Naive thymus-derived CD8-positive, alpha-beta T cell (primary cell): ENCODE data around the gene CDH20. TPM values are rescaled to one million over a fixed set of nuclear protein-coding genes. Genes with fewer than 3 reads are reported as not detected.

Experiments
- ATAC-seq, 2 donors: fragments of 150-1000 bp; cut with Tn5 transposase in 1 of 2; sonication (Bioruptor Pico), chemical (Tn5 transposase) in 1 of 2; 1 replicate in 1 of 2; 2 replicates in 1 of 2; pipeline ENCODE4 v1.10.0; 2021; ENCODE audit warnings: mild to moderate bottlenecking in 2 of 2, moderate library complexity in 2 of 2
- POLR2A ChIA-PET: fragments of 350-600 bp; sonication (Branson Sonifier 250); formaldehyde crosslinking; loops from one replicate; lab custom pipeline; 2021; ENCODE audit warnings: antibody characterized with exemption; lab: Charles Lee
- DNase-seq, 10 donors: peaks; one replicate each; pipeline versions ENCODE4 v3.0.0 to v3.0.0-alpha.2; 2020 to 2022
- H3K27ac Mint-ChIP-seq, 10 donors: one replicate each; pipeline ENCODE4 v1.8.0; 2020 to 2022; ENCODE audit warnings: mild to moderate bottlenecking in 10 of 10, mixed read lengths in 10 of 10, moderate library complexity in 4 of 10, inconsistent platforms in 1 of 10
- H3K27me3 Mint-ChIP-seq, 5 donors: one replicate each; pipeline ENCODE4 v1.8.0; 2021 to 2022; ENCODE audit warnings: mixed read lengths in 5 of 5
- H3K36me3 Mint-ChIP-seq, 3 donors: one replicate each; pipeline ENCODE4 v1.8.0; 2020 to 2022; ENCODE audit warnings: mixed read lengths in 3 of 3, mild to moderate bottlenecking in 2 of 3, inconsistent platforms in 1 of 3
- H3K4me1 Mint-ChIP-seq, 4 donors: one replicate each; pipeline ENCODE4 v1.8.0; 2021 to 2022; ENCODE audit warnings: mixed read lengths in 4 of 4
- H3K4me3 Mint-ChIP-seq, 10 donors: one replicate each; pipeline ENCODE4 v1.8.0; 2020 to 2022; ENCODE audit warnings: mild to moderate bottlenecking in 10 of 10, mixed read lengths in 10 of 10, moderate library complexity in 6 of 10, inconsistent platforms in 1 of 10
- H3K9me3 Mint-ChIP-seq, 9 donors: one replicate each; pipeline ENCODE4 v1.8.0; 2020 to 2022; ENCODE audit warnings: mixed read lengths in 9 of 9, mild to moderate bottlenecking in 3 of 9, inconsistent platforms in 1 of 9, moderate library complexity in 1 of 9
- polyA plus RNA-seq, 3 donors: library from polyadenylated mRNA; unstranded; fragments of 300-500 nt; fragmentation: Illumina TruSeq; gene quantifications; one replicate each; pipeline ENCODE4 v1.2.3, GENCODE V29; 2021
- total RNA-seq, 8 experiments: library from RNA in 2 of 8; stranded (reverse) in 2 of 8; gene quantifications; one replicate each; pipeline ENCODE4 v1.2.3 and lab custom pipeline; 2021 to 2026

CDH20 gene
- total and polyA plus RNA-seq, 5 experiments from 2014 or later = 0.06 to 0.60 (median 0.21) TPM; not detected in 2

- H3K4me1 Mint-ChIP-seq = peaks cover 0 to 2% (median 0%) of the 10 kb centered on the region in 4 donors
- peaks cover 0 to 10% (median 2%) of the 10 kb centered on the region in 3 donors for H3K36me3 Mint-ChIP-seq
- H3K9me3 Mint-ChIP-seq = peaks cover 0 to 12% (median 0%) of the 10 kb centered on the region in 9 donors
- H3K27me3 Mint-ChIP-seq = peaks cover 19 to 42% (median 27%) of the 10 kb centered on the region in 5 donors
- no peak overlapping the region for H3K27ac Mint-ChIP-seq
- no peak for ATAC-seq
- no peak overlapping the region for H3K4me3 Mint-ChIP-seq
- POLR2A ChIA-PET = no interaction called here
- DNase-seq = no peak
Observed at GRCh38 chr18:61331051-61331450, 2.2 kb upstream of the CDH20 start.

GRCh38 chr18:61333746-61334490, 688 bp downstream of the CDH20 start:
- H3K4me1 Mint-ChIP-seq = no peaks in the 10 kb centered on the region
- H3K9me3 Mint-ChIP-seq = peaks cover 0 to 5% (median 0%) of the 10 kb centered on the region in 9 donors
- no peak overlapping the region for H3K4me3 Mint-ChIP-seq
- peaks cover 18 to 43% (median 29%) of the 10 kb centered on the region in 5 donors for H3K27me3 Mint-ChIP-seq
- peaks cover 0 to 10% (median 2%) of the 10 kb centered on the region in 3 donors for H3K36me3 Mint-ChIP-seq
- no peak for ATAC-seq
- POLR2A ChIA-PET = no interaction called here
- no peak overlapping the region for H3K27ac Mint-ChIP-seq
- no peak for DNase-seq

- POLR2A ChIA-PET = no interaction called here
- Mint-ChIP-seq H3K27ac (no peak overlapping the region), H3K4me1 (no peaks in the 10 kb centered on the region), H3K9me3 (peaks cover 0 to 5% (median 0%) of the 10 kb centered on the region in 9 donors), H3K27me3 (peaks cover 17 to 43% (median 29%) of the 10 kb centered on the region in 5 donors), H3K4me3 (no peak overlapping the region), H3K36me3 (peaks cover 0 to 10% (median 2%) of the 10 kb centered on the region in 3 donors)
- ATAC-seq = no peak
- no peak for DNase-seq
Observed at GRCh38 chr18:61334491-61334850, 1.2 kb downstream of the CDH20 start.

GRCh38 chr18:61334951-61335683, 1.9 kb downstream of the CDH20 start:
- POLR2A ChIA-PET = no interaction called here
- H3K27ac Mint-ChIP-seq = no peak overlapping the region
- peaks cover 17 to 43% (median 29%) of the 10 kb centered on the region in 5 donors for H3K27me3 Mint-ChIP-seq
- no peaks in the 10 kb centered on the region for H3K4me1 Mint-ChIP-seq
- no peak overlapping the region for H3K4me3 Mint-ChIP-seq
- peaks cover 0 to 10% (median 2%) of the 10 kb centered on the region in 3 donors for H3K36me3 Mint-ChIP-seq
- peaks cover 0 to 7% (median 0%) of the 10 kb centered on the region in 9 donors for H3K9me3 Mint-ChIP-seq
- no peak for ATAC-seq
- no peak for DNase-seq

- peaks cover 0 to 10% (median 2%) of the 10 kb centered on the region in 3 donors for H3K36me3 Mint-ChIP-seq
- no peaks in the 10 kb centered on the region for H3K4me1 Mint-ChIP-seq
- H3K9me3 Mint-ChIP-seq = peaks cover 0 to 7% (median 0%) of the 10 kb centered on the region in 9 donors
- H3K27me3 Mint-ChIP-seq = peaks cover 17 to 43% (median 29%) of the 10 kb centered on the region in 5 donors
- H3K4me3 Mint-ChIP-seq = no peak overlapping the region
- ATAC-seq (no peak), DNase-seq (no peak)
- peak overlapping the region in 1 of 10 donors; percentile 9 for H3K27ac Mint-ChIP-seq
- POLR2A ChIA-PET = no interaction called here
Observed at GRCh38 chr18:61335684-61336555, 2.7 kb downstream of the CDH20 start.

GRCh38 chr18:61336766-61337165, 3.5 kb downstream of the CDH20 start:
- DNase-seq (no peak), ATAC-seq (no peak)
- peaks cover 0 to 5% (median 0%) of the 10 kb centered on the region in 9 donors for H3K9me3 Mint-ChIP-seq
- POLR2A ChIA-PET = no interaction called here
- H3K4me3 Mint-ChIP-seq = no peak overlapping the region
- H3K4me1 Mint-ChIP-seq = no peaks in the 10 kb centered on the region
- H3K36me3 Mint-ChIP-seq = peaks cover 0 to 10% (median 2%) of the 10 kb centered on the region in 3 donors
- H3K27ac Mint-ChIP-seq = no peak overlapping the region
- peaks cover 12 to 43% (median 27%) of the 10 kb centered on the region in 5 donors for H3K27me3 Mint-ChIP-seq

- Mint-ChIP-seq H3K36me3 (peaks cover 0 to 10% (median 2%) of the 10 kb centered on the region in 3 donors), H3K4me1 (no peaks in the 10 kb centered on the region), H3K4me3 (no peak overlapping the region), H3K9me3 (peaks cover 0 to 5% (median 0%) of the 10 kb centered on the region in 9 donors), H3K27ac (no peak overlapping the region), H3K27me3 (peaks cover 12 to 39% (median 25%) of the 10 kb centered on the region in 5 donors)
- POLR2A ChIA-PET = no interaction called here
- no peak for ATAC-seq
- DNase-seq = no peak
Observed at GRCh38 chr18:61337527-61337926, 4.3 kb downstream of the CDH20 start.

GRCh38 chr18:61340148-61340547, 6.9 kb downstream of the CDH20 start:
- no peak for ATAC-seq
- H3K27me3 Mint-ChIP-seq = peaks cover 6 to 19% (median 11%) of the 10 kb centered on the region in 5 donors
- H3K36me3 Mint-ChIP-seq = peaks cover 0 to under 1% (median 0%) of the 10 kb centered on the region in 3 donors
- H3K9me3 Mint-ChIP-seq = peaks cover 0 to 10% (median 0%) of the 10 kb centered on the region in 9 donors
- no peak for DNase-seq
- no peak overlapping the region for H3K4me3 Mint-ChIP-seq
- no peaks in the 10 kb centered on the region for H3K4me1 Mint-ChIP-seq
- H3K27ac Mint-ChIP-seq = no peak overlapping the region
- POLR2A ChIA-PET = no interaction called here

GRCh38 chr18:61348230-61348629, 15.0 kb downstream of the CDH20 start:
- Mint-ChIP-seq H3K4me1 (no peaks in the 10 kb centered on the region), H3K4me3 (no peak overlapping the region), H3K9me3 (peaks cover 0 to 11% (median 0%) of the 10 kb centered on the region in 9 donors), H3K36me3 (no peaks in the 10 kb centered on the region), H3K27me3 (peaks cover 1 to 24% (median 4%) of the 10 kb centered on the region in 5 donors), H3K27ac (no peak overlapping the region)
- POLR2A ChIA-PET = no interaction called here
- DNase-seq (no peak), ATAC-seq (no peak)

- POLR2A ChIA-PET = no interaction called here
- H3K4me1 Mint-ChIP-seq = no peaks in the 10 kb centered on the region
- no peak overlapping the region for H3K4me3 Mint-ChIP-seq
- DNase-seq (no peak), ATAC-seq (no peak)
- H3K9me3 Mint-ChIP-seq = peaks cover 0 to 11% (median 0%) of the 10 kb centered on the region in 9 donors
- no peak overlapping the region for H3K27ac Mint-ChIP-seq
- no peaks in the 10 kb centered on the region for H3K36me3 Mint-ChIP-seq
- H3K27me3 Mint-ChIP-seq = peaks cover 4 to 23% (median 5%) of the 10 kb centered on the region in 5 donors
Observed at GRCh38 chr18:61350578-61350977, 17.3 kb downstream of the CDH20 start.

GRCh38 chr18:61352059-61352458, 18.8 kb downstream of the CDH20 start:
- no peak for DNase-seq
- no peaks in the 10 kb centered on the region for H3K9me3 Mint-ChIP-seq
- no peak for ATAC-seq
- no peaks in the 10 kb centered on the region for H3K4me1 Mint-ChIP-seq
- H3K4me3 Mint-ChIP-seq = no peak overlapping the region
- no peaks in the 10 kb centered on the region for H3K36me3 Mint-ChIP-seq
- peaks cover 0 to 9% (median 3%) of the 10 kb centered on the region in 5 donors for H3K27me3 Mint-ChIP-seq
- POLR2A ChIA-PET = no interaction called here
- H3K27ac Mint-ChIP-seq = no peak overlapping the region

GRCh38 chr18:61352611-61353010, 19.4 kb downstream of the CDH20 start:
- no peak for DNase-seq
- POLR2A ChIA-PET = no interaction called here
- Mint-ChIP-seq H3K27ac (no peak overlapping the region), H3K4me3 (no peak overlapping the region), H3K27me3 (peaks cover 0 to 9% (median 3%) of the 10 kb centered on the region in 5 donors), H3K9me3 (no peaks in the 10 kb centered on the region), H3K36me3 (no peaks in the 10 kb centered on the region), H3K4me1 (no peaks in the 10 kb centered on the region)
- ATAC-seq = no peak
